Measurements from ENCODE around the gene WHRN.

Gene WHRN

GRCh38 chr9:114416290-114416689 lies 89.0 kb downstream of the WHRN start:
- Histone ChIP-seq H3K27me3 (no peaks in the 10 kb centered on the region), H3K4me3 (ENCODE audit: low read depth in 1 of 2, low read length in 1 of 2) (no peak overlapping the region), H3K36me3 (no peaks in the 10 kb centered on the region), H3K4me1 (ENCODE audit: control insufficient read depth in 1 of 2, insufficient read depth in 1 of 2, low read depth in 1 of 2, low read length in 1 of 2) (no peaks in the 10 kb centered on the region), H3K9me3 (no peaks in the 10 kb centered on the region), H3K27ac (no peak overlapping the region)
- no peak for TF ChIP-seq CTCF (IDR thresholded peaks at IDR 0.05)

- Histone ChIP-seq H3K4me3 (ENCODE audit: low read depth in 1 of 2, low read length in 1 of 2) (no peak overlapping the region), H3K9me3 (no peaks in the 10 kb centered on the region), H3K36me3 (no peaks in the 10 kb centered on the region), H3K4me1 (ENCODE audit: control insufficient read depth in 1 of 2, insufficient read depth in 1 of 2, low read depth in 1 of 2, low read length in 1 of 2) (no peaks in the 10 kb centered on the region), H3K27ac (no peak overlapping the region), H3K27me3 (no peaks in the 10 kb centered on the region)
- no peak for TF ChIP-seq CTCF (IDR thresholded peaks at IDR 0.05)
These were observed 90.9 kb downstream of the WHRN start for GRCh38 chr9:114414346-114414745.

- no peaks in the 10 kb centered on the region for H3K4me1 ChIP-seq (ENCODE audit: control insufficient read depth in 1 of 2, insufficient read depth in 1 of 2, low read depth in 1 of 2, low read length in 1 of 2)
- no peaks in the 10 kb centered on the region for H3K36me3 ChIP-seq
- no peaks in the 10 kb centered on the region for H3K9me3 ChIP-seq
- no peak for TF ChIP-seq CTCF (IDR thresholded peaks at IDR 0.05)
- H3K27ac ChIP-seq: no peak overlapping the region
- H3K4me3 ChIP-seq (ENCODE audit: low read depth in 1 of 2, low read length in 1 of 2): no peak overlapping the region
- H3K27me3 ChIP-seq: no peaks in the 10 kb centered on the region
These were observed 91.4 kb downstream of the WHRN start for GRCh38 chr9:114413861-114414301.

- no peak overlapping the region for H3K27ac ChIP-seq
- H3K4me1 ChIP-seq (ENCODE audit: control insufficient read depth in 1 of 2, insufficient read depth in 1 of 2, low read depth in 1 of 2, low read length in 1 of 2): no peaks in the 10 kb centered on the region
- TF ChIP-seq CTCF (IDR thresholded peaks at IDR 0.05): no peak
- no peak overlapping the region for H3K4me3 ChIP-seq (ENCODE audit: low read depth in 1 of 2, low read length in 1 of 2)
- H3K36me3 ChIP-seq: no peaks in the 10 kb centered on the region
- no peaks in the 10 kb centered on the region for H3K27me3 ChIP-seq
- no peaks in the 10 kb centered on the region for H3K9me3 ChIP-seq
These were observed 93.1 kb downstream of the WHRN start for GRCh38 chr9:114412048-114412683.

- no peak for TF ChIP-seq CTCF (IDR thresholded peaks at IDR 0.05)
- Histone ChIP-seq H3K9me3 (no peaks in the 10 kb centered on the region), H3K36me3 (no peaks in the 10 kb centered on the region), H3K27me3 (no peaks in the 10 kb centered on the region), H3K4me3 (ENCODE audit: low read depth in 1 of 2, low read length in 1 of 2) (no peak overlapping the region), H3K4me1 (ENCODE audit: control insufficient read depth in 1 of 2, insufficient read depth in 1 of 2, low read depth in 1 of 2, low read length in 1 of 2) (no peaks in the 10 kb centered on the region), H3K27ac (no peak overlapping the region)
These were observed 93.8 kb downstream of the WHRN start for GRCh38 chr9:114411452-114411851.
